Adrenal gland (tissue), 5 donors: ENCODE measurements around the gene ALDH5A1.

Experiments
- CTCF ChIP-seq, 6 experiments: fragments of 450-650 bp in 4 of 6; fragments of 200-600 bp in 2 of 6; sonication (generic) in 1 of 6; IDR thresholded peaks; 1 replicate in 5 of 6; 2 replicates in 1 of 6; pipeline versions ENCODE4 v1.5.1 to v1.8.0; 2016 to 2021; ENCODE audit warnings: antibody characterized with exemption in 6 of 6, mild to moderate bottlenecking in 2 of 6, moderate library complexity in 1 of 6
- POLR2A ChIP-seq, 2 donors: fragments of 450-650 bp; IDR thresholded peaks; one replicate each; pipeline ENCODE4 v1.6.1; 2017; ENCODE audit warnings: antibody characterized with exemption in 2 of 2, mild to moderate bottlenecking in 2 of 2, moderate library complexity in 1 of 2
- donor health status: DM: no; HTN: no; CAD: no.

- TF ChIP-seq POLR2A (IDR thresholded peaks at IDR 0.05) (no peak), CTCF (IDR thresholded peaks at IDR 0.05) (no peak)
Observed at GRCh38 chr6:24535210-24535609, 40.4 kb downstream of the ALDH5A1 start.
